WTC11 (cell line): ENCODE measurements around the gene INPP4B. TPM values are rescaled to one million over a fixed set of nuclear protein-coding genes. Genes with fewer than 3 reads are reported as not detected.

Experiments
- ATAC-seq: fragments of 200-7000 bp; cut with Tn5 transposase; 2 replicates; pipeline ENCODE4 v1.10.0; 2021; ENCODE audit warnings: mild to moderate bottlenecking, moderate library complexity
- CTCF ChIA-PET: fragments of 300-600 bp; sonication (Branson Sonifier 250); formaldehyde crosslinking; loops from one replicate; lab custom pipeline; 2021; ENCODE audit warnings: antibody characterized with exemption; lab: Charles Lee
- POLR2A ChIA-PET: fragments of 350-600 bp; sonication (Branson Sonifier 250); formaldehyde crosslinking; loops from one replicate; lab custom pipeline; 2021; ENCODE audit warnings: antibody characterized with exemption; lab: Charles Lee
- DNase-seq: peaks from one replicate; pipeline ENCODE4 v3.0.0; 2021; ENCODE audit warnings: low spot score
- H3K27ac Mint-ChIP-seq: 2 replicates; pipeline ENCODE4 v1.8.0; 2021; ENCODE audit warnings: mixed read lengths
- H3K27me3 Mint-ChIP-seq: 2 replicates; pipeline ENCODE4 v1.8.0; 2021; ENCODE audit warnings: low read depth, mild to moderate bottlenecking, moderate library complexity, mixed read lengths
- H3K36me3 Mint-ChIP-seq: 2 replicates; pipeline ENCODE4 v1.8.0; 2021; ENCODE audit warnings: mixed read lengths
- H3K4me1 Mint-ChIP-seq: 2 replicates; pipeline ENCODE4 v1.8.0; 2022; ENCODE audit warnings: mixed read lengths
- H3K4me3 Mint-ChIP-seq: 2 replicates; pipeline ENCODE4 v1.8.0; 2021; ENCODE audit warnings: mild to moderate bottlenecking, moderate library complexity, mixed read lengths
- H3K9me3 Mint-ChIP-seq: 2 replicates; pipeline ENCODE4 v1.8.0; 2021; ENCODE audit warnings: mixed read lengths
- ATF6 ChIP-seq: sonication (generic); formaldehyde crosslinking; IDR thresholded peaks from 2 replicates; pipeline ENCODE4 v1.8.1; 2023; ENCODE audit warnings: mild to moderate bottlenecking, missing genetic modification reagents
- CREM ChIP-seq: sonication (generic); formaldehyde crosslinking; IDR thresholded peaks from 2 replicates; pipeline ENCODE4 v1.8.1; 2022; ENCODE audit warnings: mild to moderate bottlenecking, missing genetic modification reagents, moderate library complexity
- ELF4 ChIP-seq: sonication (generic); formaldehyde crosslinking; IDR thresholded peaks from 2 replicates; pipeline ENCODE4 v1.8.1; 2022; ENCODE audit warnings: low read depth, mild to moderate bottlenecking, moderate library complexity, missing genetic modification reagents
- ETV6 ChIP-seq: sonication (generic); formaldehyde crosslinking; IDR thresholded peaks from 2 replicates; pipeline ENCODE4 v1.8.1; 2022; ENCODE audit warnings: mild to moderate bottlenecking, missing genetic modification reagents
- GABPB1 ChIP-seq: sonication (generic); formaldehyde crosslinking; IDR thresholded peaks from 2 replicates; pipeline ENCODE4 v1.8.1; 2023; ENCODE audit warnings: mild to moderate bottlenecking, missing genetic modification reagents
- HMGA2 ChIP-seq: fragments of 250-450 bp; sonication (Bioruptor Pico); IDR thresholded peaks from 2 replicates; pipeline ENCODE4 v1.4.0; 2021; ENCODE audit warnings: mild to moderate bottlenecking, moderate library complexity
- JUN ChIP-seq: sonication (generic); formaldehyde crosslinking; IDR thresholded peaks from 2 replicates; pipeline ENCODE4 v1.8.0; 2023; ENCODE audit warnings: mild to moderate bottlenecking, missing genetic modification reagents
- NFYB ChIP-seq: sonication (generic); formaldehyde crosslinking; conservative IDR thresholded peaks from 2 replicates; pipeline ENCODE4 v1.8.0; 2022; ENCODE audit warnings: low read depth, missing genetic modification reagents
- NR3C1 ChIP-seq: sonication (generic); formaldehyde crosslinking; conservative IDR thresholded peaks from 2 replicates; pipeline ENCODE4 v1.8.1; 2023; ENCODE audit warnings: low read depth, mild to moderate bottlenecking, missing genetic modification reagents
- RELA ChIP-seq: sonication (generic); formaldehyde crosslinking; IDR thresholded peaks from 2 replicates; pipeline ENCODE4 v1.8.1; 2022; ENCODE audit warnings: missing genetic modification reagents, mild to moderate bottlenecking, borderline replicate concordance
- SMAD3 ChIP-seq: sonication (generic); formaldehyde crosslinking; IDR thresholded peaks from 2 replicates; pipeline ENCODE4 v1.8.0; 2022; ENCODE audit warnings: missing genetic modification reagents, mild to moderate bottlenecking, borderline replicate concordance
- TCF7 ChIP-seq: sonication (generic); formaldehyde crosslinking; IDR thresholded peaks from 2 replicates; pipeline ENCODE4 v1.8.0; 2022; ENCODE audit warnings: mild to moderate bottlenecking, low read depth, missing genetic modification reagents, moderate library complexity
- TEAD4 ChIP-seq: sonication (generic); formaldehyde crosslinking; IDR thresholded peaks from 2 replicates; pipeline ENCODE4 v1.8.0; 2022; ENCODE audit warnings: mild to moderate bottlenecking, missing genetic modification reagents
- ZMAT4 ChIP-seq: fragments of 250-450 bp; sonication (Bioruptor Pico); IDR thresholded peaks from 2 replicates; pipeline ENCODE4 v1.9.0; 2021; ENCODE audit warnings: mild to moderate bottlenecking
- ZNF232 ChIP-seq: sonication (generic); formaldehyde crosslinking; IDR thresholded peaks from 2 replicates; pipeline ENCODE4 v1.8.0; 2022; ENCODE audit warnings: mild to moderate bottlenecking, missing genetic modification reagents
- ZNF281 ChIP-seq: sonication (generic); formaldehyde crosslinking; IDR thresholded peaks from 2 replicates; pipeline ENCODE4 v1.8.0; 2023; ENCODE audit warnings: mild to moderate bottlenecking, missing genetic modification reagents
- total RNA-seq: library from RNA; stranded (reverse); gene quantifications from 3 replicates; pipeline ENCODE4 v1.2.3, GENCODE V29; 2021
- TF ChIP-seq, protein P1 (sequence below): sonication (generic); formaldehyde crosslinking; conservative IDR thresholded peaks from 2 replicates; pipeline ENCODE4 v1.8.1; 2023; ENCODE audit warnings: mild to moderate bottlenecking, low read depth, missing genetic modification reagents, moderate library complexity
- TF ChIP-seq, protein P2 (sequence below): sonication (generic); formaldehyde crosslinking; IDR thresholded peaks from 2 replicates; pipeline ENCODE4 v1.8.1; 2022; ENCODE audit warnings: low read depth, mild to moderate bottlenecking, moderate library complexity, missing genetic modification reagents, borderline replicate concordance
- TF ChIP-seq, protein P3 (sequence below): sonication (generic); formaldehyde crosslinking; IDR thresholded peaks from 2 replicates; pipeline ENCODE4 v1.8.1; 2023; ENCODE audit warnings: mild to moderate bottlenecking, moderate library complexity, missing genetic modification reagents

INPP4B gene
- total RNA-seq, 1 experiment from 2014 or later: 0.92 TPM

DNA sequence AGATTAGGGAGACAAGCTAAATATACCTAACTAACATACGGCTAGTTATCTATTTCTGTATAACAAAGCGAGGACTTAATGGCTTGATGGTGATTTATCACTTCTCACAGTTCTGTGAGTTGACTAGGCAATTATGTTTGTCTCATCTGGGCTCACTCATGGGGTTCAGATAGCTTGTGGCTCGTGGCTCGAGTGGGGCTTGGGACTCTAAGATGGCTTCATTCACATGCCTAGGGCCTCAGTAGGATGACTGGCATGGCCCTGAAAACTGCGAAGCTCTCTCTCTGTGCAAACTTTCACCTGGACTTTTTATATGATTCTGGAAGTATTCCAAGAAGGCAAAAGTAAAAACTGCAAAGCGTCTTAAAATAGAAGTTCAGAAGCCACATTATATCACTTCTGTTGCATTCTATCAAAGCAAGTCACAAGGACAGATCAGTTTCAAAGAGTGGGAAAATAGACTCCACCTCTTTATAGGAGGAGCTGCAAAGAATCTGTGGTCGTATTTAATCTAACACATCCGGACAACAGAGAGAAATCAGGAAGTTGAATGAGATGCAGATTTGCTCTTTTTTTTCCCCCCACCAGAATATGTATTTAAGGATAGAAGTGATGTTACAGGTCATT, 491.2 kb downstream of the INPP4B start:
- Mint-ChIP-seq H3K27ac (peak overlapping the region; percentile 9; the same call in 1 of the 2 replicates), H3K4me3 (no peak overlapping the region), H3K9me3 (no peaks in the 10 kb centered on the region), H3K36me3 (no peaks in the 10 kb centered on the region), H3K4me1 (peaks cover 24% of the 10 kb centered on the region), H3K27me3 (peaks cover 5% of the 10 kb centered on the region; the same call in 1 of the 2 replicates)
- ChIA-PET POLR2A (no interaction called here), CTCF (interaction anchor here (1.4 to 1.7 kb wide), 2 partner anchors 73 to 212 kb away, joined by 3 to 5 read pairs; no protein-coding TSS in a partner anchor)
- TF ChIP-seq GABPB1 (CRISPR knock-in tag) (no peak), HMGA2 (no peak), RELA (CRISPR knock-in tag) (no peak), ATF6 (CRISPR knock-in tag) (no peak), TCF7 (CRISPR knock-in tag) (no peak), TEAD4 (CRISPR knock-in tag) (no peak), JUN (no peak), ELF4 (CRISPR knock-in tag) (no peak), SMAD3 (CRISPR knock-in tag) (no peak), ZNF232 (CRISPR knock-in tag) (no peak), ZNF281 (CRISPR knock-in tag) (no peak), ETV6 (no peak), NFYB (CRISPR knock-in tag) (no peak)
- TF ChIP-seq, protein P1, sequence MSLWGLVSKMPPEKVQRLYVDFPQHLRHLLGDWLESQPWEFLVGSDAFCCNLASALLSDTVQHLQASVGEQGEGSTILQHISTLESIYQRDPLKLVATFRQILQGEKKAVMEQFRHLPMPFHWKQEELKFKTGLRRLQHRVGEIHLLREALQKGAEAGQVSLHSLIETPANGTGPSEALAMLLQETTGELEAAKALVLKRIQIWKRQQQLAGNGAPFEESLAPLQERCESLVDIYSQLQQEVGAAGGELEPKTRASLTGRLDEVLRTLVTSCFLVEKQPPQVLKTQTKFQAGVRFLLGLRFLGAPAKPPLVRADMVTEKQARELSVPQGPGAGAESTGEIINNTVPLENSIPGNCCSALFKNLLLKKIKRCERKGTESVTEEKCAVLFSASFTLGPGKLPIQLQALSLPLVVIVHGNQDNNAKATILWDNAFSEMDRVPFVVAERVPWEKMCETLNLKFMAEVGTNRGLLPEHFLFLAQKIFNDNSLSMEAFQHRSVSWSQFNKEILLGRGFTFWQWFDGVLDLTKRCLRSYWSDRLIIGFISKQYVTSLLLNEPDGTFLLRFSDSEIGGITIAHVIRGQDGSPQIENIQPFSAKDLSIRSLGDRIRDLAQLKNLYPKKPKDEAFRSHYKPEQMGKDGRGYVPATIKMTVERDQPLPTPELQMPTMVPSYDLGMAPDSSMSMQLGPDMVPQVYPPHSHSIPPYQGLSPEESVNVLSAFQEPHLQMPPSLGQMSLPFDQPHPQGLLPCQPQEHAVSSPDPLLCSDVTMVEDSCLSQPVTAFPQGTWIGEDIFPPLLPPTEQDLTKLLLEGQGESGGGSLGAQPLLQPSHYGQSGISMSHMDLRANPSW (CRISPR knock-in tag): no peak
- ATAC-seq: peak; percentile 39; the same call in 1 of the 2 replicates
- DNase-seq: no peak

GRCh38 chr4:142354041-142354440, 492.1 kb downstream of the INPP4B start:
- DNase-seq: no peak
- ChIA-PET CTCF (interaction anchor here (1.7 kb wide), 1 partner anchor 73 kb away, joined by 3 read pairs; no protein-coding TSS in a partner anchor), POLR2A (interaction anchor here (0.6 kb wide), 1 partner anchor 498 kb away, joined by 4 read pairs; no protein-coding TSS in a partner anchor)
- H3K36me3 Mint-ChIP-seq: no peaks in the 10 kb centered on the region
- no peak overlapping the region for H3K27ac Mint-ChIP-seq
- no peak overlapping the region for H3K4me3 Mint-ChIP-seq
- peaks cover 5% of the 10 kb centered on the region; the same call in 1 of the 2 replicates for H3K27me3 Mint-ChIP-seq
- H3K9me3 Mint-ChIP-seq: no peaks in the 10 kb centered on the region
- ATAC-seq: no peak
- TF ChIP-seq ZMAT4 (CRISPR knock-in tag) (no peak), NR3C1 (CRISPR knock-in tag) (no peak), CREM (CRISPR knock-in tag) (no peak)
- TF ChIP-seq, protein P2, sequence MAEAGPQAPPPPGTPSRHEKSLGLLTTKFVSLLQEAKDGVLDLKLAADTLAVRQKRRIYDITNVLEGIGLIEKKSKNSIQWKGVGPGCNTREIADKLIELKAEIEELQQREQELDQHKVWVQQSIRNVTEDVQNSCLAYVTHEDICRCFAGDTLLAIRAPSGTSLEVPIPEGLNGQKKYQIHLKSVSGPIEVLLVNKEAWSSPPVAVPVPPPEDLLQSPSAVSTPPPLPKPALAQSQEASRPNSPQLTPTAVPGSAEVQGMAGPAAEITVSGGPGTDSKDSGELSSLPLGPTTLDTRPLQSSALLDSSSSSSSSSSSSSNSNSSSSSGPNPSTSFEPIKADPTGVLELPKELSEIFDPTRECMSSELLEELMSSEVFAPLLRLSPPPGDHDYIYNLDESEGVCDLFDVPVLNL (CRISPR knock-in tag): no peak
- TF ChIP-seq, protein P3, sequence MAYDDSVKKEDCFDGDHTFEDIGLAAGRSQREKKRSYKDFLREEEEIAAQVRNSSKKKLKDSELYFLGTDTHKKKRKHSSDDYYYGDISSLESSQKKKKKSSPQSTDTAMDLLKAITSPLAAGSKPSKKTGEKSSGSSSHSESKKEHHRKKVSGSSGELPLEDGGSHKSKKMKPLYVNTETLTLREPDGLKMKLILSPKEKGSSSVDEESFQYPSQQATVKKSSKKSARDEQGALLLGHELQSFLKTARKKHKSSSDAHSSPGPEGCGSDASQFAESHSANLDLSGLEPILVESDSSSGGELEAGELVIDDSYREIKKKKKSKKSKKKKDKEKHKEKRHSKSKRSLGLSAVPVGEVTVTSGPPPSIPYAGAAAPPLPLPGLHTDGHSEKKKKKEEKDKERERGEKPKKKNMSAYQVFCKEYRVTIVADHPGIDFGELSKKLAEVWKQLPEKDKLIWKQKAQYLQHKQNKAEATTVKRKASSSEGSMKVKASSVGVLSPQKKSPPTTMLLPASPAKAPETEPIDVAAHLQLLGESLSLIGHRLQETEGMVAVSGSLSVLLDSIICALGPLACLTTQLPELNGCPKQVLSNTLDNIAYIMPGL (CRISPR knock-in tag): no peak
- H3K4me1 Mint-ChIP-seq: peaks cover 24% of the 10 kb centered on the region
